Mucosa of rectum (tissue), 2 donors: ENCODE data around the gene HS1BP3.

Experiments used
- H3K27ac ChIP-seq, 2 donors: one replicate each; pipeline ENCODE4 v1.7.0; 2013; ENCODE audit warnings: inconsistent platforms in 2 of 2, low read depth in 2 of 2, low read length in 2 of 2
- H3K27me3 ChIP-seq, 2 donors: one replicate each; pipeline ENCODE4 v1.7.0; 2013; ENCODE audit warnings: low read length in 2 of 2; ENCODE audit not compliant: control insufficient read depth in 2 of 2, insufficient read depth in 2 of 2
- H3K36me3 ChIP-seq, 2 donors: one replicate each; pipeline ENCODE4 v1.7.0; 2013; ENCODE audit warnings: low read length in 2 of 2; ENCODE audit not compliant: control insufficient read depth in 2 of 2, insufficient read depth in 2 of 2
- H3K4me1 ChIP-seq, 2 donors: one replicate each; pipeline ENCODE4 v1.7.0; 2013; ENCODE audit warnings: low read length in 2 of 2, mild to moderate bottlenecking in 1 of 2; ENCODE audit not compliant: control insufficient read depth in 2 of 2, insufficient read depth in 2 of 2
- H3K4me3 ChIP-seq, 2 donors: one replicate each; pipeline ENCODE4 v1.7.0; 2013; ENCODE audit warnings: low read length in 2 of 2
- H3K9ac ChIP-seq, 2 donors: one replicate each; pipeline ENCODE4 v1.7.0; 2013; ENCODE audit warnings: low read length in 2 of 2, low read depth in 1 of 2, mild to moderate bottlenecking in 1 of 2
- H3K9me3 ChIP-seq, 2 donors: one replicate each; pipeline ENCODE4 v1.7.0; 2013; ENCODE audit warnings: low read length in 2 of 2; ENCODE audit not compliant: control insufficient read depth in 2 of 2
- donor health status: healthy.
- donor health status: Normal muscosa, but diverticular disease.

Gene HS1BP3

DNA sequence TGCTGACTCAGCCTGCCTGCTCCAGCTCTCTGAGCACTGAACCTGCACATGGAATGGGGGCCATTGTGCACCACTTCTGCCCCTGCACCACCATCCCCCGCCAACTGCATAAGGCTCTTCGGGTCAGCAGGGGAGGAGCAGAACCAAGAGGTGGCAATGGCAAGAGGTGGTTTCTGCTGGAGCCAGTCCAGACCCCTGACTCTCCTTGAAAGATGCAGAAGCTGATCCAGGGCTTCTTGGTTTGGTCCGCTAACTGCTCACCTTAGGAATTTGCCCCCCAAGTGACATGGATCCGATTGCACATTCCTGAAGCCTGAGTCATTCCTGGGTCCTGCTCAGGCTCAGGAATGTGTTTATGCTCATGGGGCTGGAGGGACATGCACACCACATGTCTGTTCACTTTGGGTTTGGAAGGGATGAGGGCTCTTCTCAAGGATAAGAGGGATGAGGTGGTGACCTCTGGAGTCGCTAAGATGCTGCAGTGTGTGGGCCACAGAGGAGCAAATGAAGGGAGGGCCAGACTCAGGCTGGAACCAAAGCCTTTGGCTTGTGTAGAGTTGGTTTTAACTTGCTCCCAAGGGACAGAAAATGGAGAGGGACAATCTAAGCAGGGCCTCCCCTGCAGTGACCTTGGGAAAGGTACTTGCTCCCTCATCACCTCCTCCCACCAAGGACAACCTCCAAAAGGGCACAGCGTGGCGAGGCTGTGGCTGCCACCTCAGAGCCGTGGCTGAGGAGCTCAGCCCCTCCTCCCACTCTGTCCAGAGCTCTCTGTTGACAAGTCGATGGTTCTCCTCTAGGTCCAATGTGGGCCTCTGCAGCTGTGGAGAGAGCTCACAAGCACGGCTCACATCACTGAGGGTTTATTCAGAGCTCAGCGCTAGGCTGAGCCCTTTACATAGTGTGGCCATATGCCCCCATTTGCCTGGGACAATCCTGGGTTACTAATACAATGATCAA lies 66.2 kb downstream of the HS1BP3 start:
- Histone ChIP-seq H3K27me3 (no peaks in the 10 kb centered on the region), H3K4me3 (no peak overlapping the region), H3K27ac (peak overlapping the region; percentile 37 to 44), H3K9me3 (peaks cover 0 to 2% of the 10 kb centered on the region in 2 donors), H3K36me3 (no peaks in the 10 kb centered on the region), H3K9ac (no peak overlapping the region), H3K4me1 (peaks cover 5 to 7% of the 10 kb centered on the region in 2 donors)

DNA sequence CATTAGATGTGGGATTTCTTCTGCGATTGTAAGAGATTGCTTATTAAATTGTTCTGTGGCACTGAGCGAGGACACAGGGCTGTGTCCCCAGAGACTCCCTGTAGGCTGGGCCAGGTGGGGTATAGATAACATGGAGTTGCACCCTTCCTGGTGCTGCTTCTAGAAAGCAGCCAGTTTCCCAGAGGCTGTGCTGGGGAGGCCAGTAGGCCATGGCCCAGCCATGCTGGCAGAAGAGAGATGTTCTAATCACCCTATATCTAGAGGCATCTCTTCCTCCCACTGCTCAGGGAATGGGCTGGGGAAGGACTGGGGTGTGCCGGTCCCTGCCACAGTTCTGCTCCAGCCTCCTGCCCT lies 66.9 kb downstream of the HS1BP3 start:
- H3K27me3 ChIP-seq: no peaks in the 10 kb centered on the region
- peaks cover 0 to 2% of the 10 kb centered on the region in 2 donors for H3K9me3 ChIP-seq
- H3K4me3 ChIP-seq: no peak overlapping the region
- H3K9ac ChIP-seq: no peak overlapping the region
- peak overlapping the region; percentile 37 to 44 for H3K27ac ChIP-seq
- no peaks in the 10 kb centered on the region for H3K36me3 ChIP-seq
- H3K4me1 ChIP-seq: peaks cover 7 to 11% of the 10 kb centered on the region in 2 donors

DNA sequence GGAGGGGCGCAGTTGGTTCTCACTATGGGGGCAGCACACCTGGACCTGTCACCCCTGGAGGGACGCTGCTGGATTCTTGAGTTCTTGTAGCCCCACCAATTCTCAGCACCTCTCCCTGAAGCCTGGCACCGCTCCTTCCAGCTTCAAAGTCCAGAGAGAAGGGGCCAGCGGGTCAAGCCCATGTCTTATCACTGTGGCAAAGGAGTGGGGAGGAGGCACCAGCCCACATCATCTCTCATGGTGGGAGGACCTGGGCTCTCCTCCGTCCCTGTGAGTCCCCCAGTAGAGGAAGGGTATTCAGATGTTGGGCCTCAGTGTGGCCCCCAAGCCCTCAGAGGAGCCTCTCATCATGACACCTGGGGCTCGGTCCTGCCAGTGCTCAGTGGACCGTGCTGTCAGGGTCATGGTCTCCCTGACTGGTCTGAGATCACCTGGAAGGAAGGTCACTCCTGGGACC lies 67.4 kb downstream of the HS1BP3 start:
- Histone ChIP-seq H3K9ac (no peak overlapping the region), H3K27ac (no peak overlapping the region), H3K27me3 (no peaks in the 10 kb centered on the region), H3K36me3 (no peaks in the 10 kb centered on the region), H3K9me3 (peaks cover 0 to 2% of the 10 kb centered on the region in 2 donors), H3K4me1 (peaks cover 7 to 16% of the 10 kb centered on the region in 2 donors), H3K4me3 (no peak overlapping the region)

DNA sequence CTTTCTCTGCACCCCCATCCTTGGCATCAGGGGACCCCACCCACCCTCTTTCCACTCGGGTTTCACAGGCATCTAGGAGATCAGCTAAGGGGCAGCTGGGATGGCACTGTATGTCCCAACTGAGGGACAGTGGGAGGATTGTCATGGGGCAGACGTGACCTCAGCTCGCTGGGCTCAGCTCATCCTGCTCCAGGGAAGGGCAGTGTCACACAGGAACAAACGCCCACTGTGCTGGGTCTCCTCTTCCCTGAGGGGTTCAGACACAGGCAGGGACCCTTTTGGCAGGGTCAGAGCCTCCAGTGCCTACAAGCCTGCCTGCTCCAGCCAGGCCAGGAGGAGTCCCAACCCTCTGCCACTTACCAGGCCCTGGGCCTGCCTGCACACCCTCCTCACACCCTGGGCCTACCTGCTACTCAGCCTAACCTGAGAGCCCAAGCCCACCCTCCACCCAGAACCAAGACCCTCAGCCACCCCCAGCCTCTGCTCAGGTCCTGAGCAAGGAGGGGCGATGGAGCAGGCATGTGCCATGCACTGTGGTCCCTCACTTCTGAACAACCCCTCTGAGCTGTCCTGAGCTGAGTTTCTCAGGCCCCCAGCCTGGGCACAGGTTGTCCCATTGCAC lies 68.2 kb downstream of the HS1BP3 start:
- no peaks in the 10 kb centered on the region for H3K27me3 ChIP-seq
- no peak overlapping the region for H3K4me3 ChIP-seq
- peaks cover 0 to 2% of the 10 kb centered on the region in 2 donors for H3K9me3 ChIP-seq
- no peaks in the 10 kb centered on the region for H3K36me3 ChIP-seq
- H3K4me1 ChIP-seq: peaks cover 7 to 18% of the 10 kb centered on the region in 2 donors
- peak overlapping the region in 1 of 2 donors; percentile 24 for H3K27ac ChIP-seq
- H3K9ac ChIP-seq: no peak overlapping the region

DNA sequence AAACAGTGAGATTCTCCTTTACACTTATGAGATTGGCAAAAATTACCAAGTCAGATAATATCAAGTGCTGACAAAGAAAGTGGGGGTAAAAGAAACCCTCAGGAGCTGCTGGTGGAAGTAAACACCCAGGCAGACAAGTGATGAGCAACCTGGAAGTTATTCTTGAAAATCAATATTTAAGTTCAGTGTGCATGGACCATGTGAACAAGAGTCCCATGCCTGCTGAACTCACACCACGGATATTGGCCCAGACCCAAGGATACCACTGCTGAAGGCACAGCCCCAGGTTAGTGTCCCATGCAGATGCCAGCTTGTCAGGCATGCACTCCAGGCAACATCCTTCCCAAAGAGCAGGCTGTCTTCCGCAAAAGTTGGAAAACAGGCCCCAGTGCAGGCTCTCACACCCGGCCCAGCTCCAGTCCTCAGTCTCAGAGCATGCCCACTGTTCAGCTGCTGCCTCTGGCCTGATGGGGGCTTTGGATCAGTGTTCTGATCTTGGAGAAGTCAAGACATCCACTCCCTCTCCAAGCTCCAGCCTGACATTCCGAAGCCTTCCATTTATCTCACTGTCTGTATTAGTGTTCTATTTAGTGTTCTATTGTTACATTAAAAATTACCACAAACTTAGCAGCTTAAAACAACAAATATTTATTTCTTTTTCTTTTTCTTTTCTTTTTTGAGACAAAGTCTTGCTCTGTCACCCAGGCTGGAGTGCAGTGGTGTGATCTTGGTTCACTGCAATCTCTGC lies 70.0 kb downstream of the HS1BP3 start:
- H3K4me1 ChIP-seq: peaks cover 12 to 29% of the 10 kb centered on the region in 2 donors
- H3K36me3 ChIP-seq: no peaks in the 10 kb centered on the region
- H3K27me3 ChIP-seq: no peaks in the 10 kb centered on the region
- H3K9ac ChIP-seq: no peak overlapping the region
- no peak overlapping the region for H3K27ac ChIP-seq
- H3K4me3 ChIP-seq: no peak overlapping the region
- peaks cover 0 to 2% of the 10 kb centered on the region in 2 donors for H3K9me3 ChIP-seq

DNA sequence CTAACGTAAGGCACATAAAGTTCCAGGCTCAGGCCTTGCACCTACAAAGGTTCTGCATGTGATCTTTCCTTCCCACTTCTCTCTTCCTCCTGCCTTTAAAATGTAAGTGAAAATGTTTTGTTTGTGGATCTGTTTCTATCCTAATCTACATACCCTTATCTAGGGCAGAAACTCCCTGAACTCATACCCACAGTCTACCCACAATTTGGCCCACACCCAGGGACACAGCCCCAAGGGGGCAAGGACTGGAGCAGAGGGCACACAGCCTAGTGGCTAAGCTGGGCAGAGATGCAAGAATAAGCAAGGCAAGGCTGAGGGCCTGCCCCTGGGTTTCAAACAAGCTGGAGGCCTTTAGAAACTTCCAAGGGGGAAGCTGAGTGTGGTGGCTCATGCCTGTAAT lies 71.0 kb downstream of the HS1BP3 start:
- Histone ChIP-seq H3K27ac (peak overlapping the region; percentile 54 to 57), H3K9ac (no peak overlapping the region), H3K4me3 (no peak overlapping the region), H3K9me3 (peaks cover 0 to 2% of the 10 kb centered on the region in 2 donors), H3K27me3 (no peaks in the 10 kb centered on the region), H3K36me3 (no peaks in the 10 kb centered on the region), H3K4me1 (peaks cover 6 to 28% of the 10 kb centered on the region in 2 donors)

DNA sequence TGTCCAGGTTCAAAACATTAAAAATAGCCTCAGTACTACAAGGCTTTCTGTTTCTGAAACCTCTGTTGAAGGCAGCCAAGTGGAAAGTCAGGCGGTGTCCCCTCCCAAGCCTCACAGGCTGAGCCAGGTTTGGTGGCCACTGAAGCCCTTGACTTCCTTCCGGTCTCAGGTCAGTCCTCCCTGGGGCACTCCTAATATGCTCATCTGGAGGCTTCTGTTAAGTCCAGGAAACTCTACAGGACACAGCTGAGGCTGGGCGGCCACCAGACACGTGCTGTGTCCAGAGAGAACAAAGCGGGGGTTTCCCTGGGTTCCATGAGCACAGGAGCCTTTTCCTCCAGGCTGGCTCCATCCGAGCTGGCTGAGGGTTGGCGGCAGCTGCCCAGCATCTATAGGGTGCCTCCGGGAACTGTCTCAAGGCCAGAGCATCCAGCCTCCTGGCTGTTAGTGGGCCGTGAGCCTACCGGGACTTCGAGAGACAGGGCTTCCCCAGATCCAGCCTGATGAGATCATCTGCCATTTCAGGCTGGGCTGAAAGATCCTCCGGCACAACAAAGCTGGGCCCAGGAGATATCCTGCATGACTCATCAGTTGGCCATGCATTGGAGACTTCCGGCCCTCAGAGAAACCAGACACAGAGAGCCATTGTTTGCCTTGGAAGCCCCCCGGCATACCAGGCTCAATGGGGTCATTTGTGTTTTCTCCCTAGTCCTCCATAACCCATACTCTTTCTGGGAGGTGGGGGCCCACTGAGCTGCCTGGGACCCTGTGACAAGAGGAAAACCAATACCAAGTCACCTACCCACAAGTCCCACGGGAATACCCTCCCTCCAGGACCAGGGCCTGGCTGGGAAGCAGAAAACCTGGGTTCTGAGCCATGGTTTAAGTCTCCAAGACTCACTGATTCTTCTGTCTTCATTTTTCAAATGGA lies 71.7 kb downstream of the HS1BP3 start:
- Histone ChIP-seq H3K4me3 (no peak overlapping the region), H3K36me3 (no peaks in the 10 kb centered on the region), H3K4me1 (peaks cover 5 to 26% of the 10 kb centered on the region in 2 donors), H3K27ac (peak overlapping the region; percentile 57 to 67), H3K9ac (no peak overlapping the region), H3K27me3 (no peaks in the 10 kb centered on the region), H3K9me3 (peaks cover 0 to 2% of the 10 kb centered on the region in 2 donors)

DNA sequence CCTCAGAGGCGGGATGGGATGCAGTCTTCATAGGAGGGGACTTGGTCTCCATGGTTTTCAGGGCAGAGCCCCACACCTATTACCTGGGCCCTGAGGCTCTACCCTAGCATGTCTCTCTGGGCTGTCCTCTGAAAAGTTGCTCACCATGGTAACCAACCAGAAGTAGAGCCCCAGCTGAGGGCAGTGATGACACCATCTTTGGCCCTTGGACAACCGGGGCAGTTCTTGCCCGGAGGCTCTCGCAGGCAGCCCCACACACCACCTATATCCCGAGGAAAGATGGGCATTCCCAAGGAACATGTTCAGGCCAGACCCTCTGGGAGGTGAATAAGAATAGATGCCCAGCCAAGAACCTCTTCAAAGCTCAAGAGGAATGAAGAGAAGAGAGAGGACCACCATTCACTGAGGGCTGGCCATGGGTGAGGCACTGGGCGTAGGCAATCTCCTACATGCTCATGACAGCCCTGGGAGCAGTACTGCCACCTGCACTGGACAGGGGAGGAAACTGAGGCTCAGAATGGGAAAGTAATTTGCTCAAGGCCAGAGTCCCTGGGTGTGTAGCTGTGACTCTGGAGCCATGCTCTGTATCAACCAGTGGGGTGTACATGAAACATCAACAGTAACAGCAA lies 72.5 kb downstream of the HS1BP3 start:
- Histone ChIP-seq H3K27ac (peak overlapping the region; percentile 57 to 67), H3K4me3 (no peak overlapping the region), H3K4me1 (peaks cover 5 to 26% of the 10 kb centered on the region in 2 donors), H3K36me3 (no peaks in the 10 kb centered on the region), H3K9me3 (peaks cover 0 to 2% of the 10 kb centered on the region in 2 donors), H3K9ac (no peak overlapping the region), H3K27me3 (no peaks in the 10 kb centered on the region)
